ENCODE data around the gene RDX. TPM values are rescaled to one million over a fixed set of nuclear protein-coding genes. Genes with fewer than 3 reads are reported as not detected.

The RDX gene
- total RNA-seq, 1 donor from 2014 or later, result 105 TPM

- no peak for TF ChIP-seq CTCF (IDR thresholded peaks at IDR 0.05)
- no peak overlapping the region for H3K4me3 ChIP-seq
- H3K4me1 ChIP-seq, result no peaks in the 10 kb centered on the region
- no peaks in the 10 kb centered on the region for H3K9me3 ChIP-seq
- no peaks in the 10 kb centered on the region for H3K27me3 ChIP-seq
- peaks cover 6 to 9% of the 10 kb centered on the region in 2 donors for H3K36me3 ChIP-seq
- intact Hi-C loops (cut with DNase I), result loop anchor here (5.0 kb wide), 1 partner anchor 222 kb away; no protein-coding TSS in a partner anchor
- DNase-seq (ENCODE audit: low spot score in 2 of 2), result no peak
- no peak overlapping the region for H3K27ac ChIP-seq
These were observed 126.7 kb downstream of the RDX start for GRCh38 chr11:110169738-110170137.

GRCh38 chr11:110168033-110168803 is 128.2 kb downstream of the RDX start:
- H3K4me1 ChIP-seq, result no peaks in the 10 kb centered on the region
- no peaks in the 10 kb centered on the region for H3K27me3 ChIP-seq
- H3K4me3 ChIP-seq, result no peak overlapping the region
- intact Hi-C loops (cut with DNase I), result no loop called here
- H3K27ac ChIP-seq, result no peak overlapping the region
- no peak for TF ChIP-seq CTCF (IDR thresholded peaks at IDR 0.05)
- H3K9me3 ChIP-seq, result no peaks in the 10 kb centered on the region
- no peak for DNase-seq (ENCODE audit: low spot score in 2 of 2)
- peaks cover 15 to 22% of the 10 kb centered on the region in 2 donors for H3K36me3 ChIP-seq

GRCh38 chr11:110165039-110165925 is 131.1 kb downstream of the RDX start:
- no peak for DNase-seq (ENCODE audit: low spot score in 2 of 2)
- Histone ChIP-seq H3K4me3 (no peak overlapping the region), H3K9me3 (no peaks in the 10 kb centered on the region), H3K27me3 (no peaks in the 10 kb centered on the region), H3K36me3 (peaks cover 24 to 42% of the 10 kb centered on the region in 2 donors), H3K27ac (no peak overlapping the region), H3K4me1 (no peaks in the 10 kb centered on the region)
- TF ChIP-seq CTCF (IDR thresholded peaks at IDR 0.05), result no peak
- intact Hi-C loops (cut with DNase I), result no loop called here

- Histone ChIP-seq H3K36me3 (peaks cover 39 to 55% of the 10 kb centered on the region in 2 donors), H3K27ac (no peak overlapping the region), H3K27me3 (no peaks in the 10 kb centered on the region), H3K9me3 (no peaks in the 10 kb centered on the region), H3K4me3 (no peak overlapping the region), H3K4me1 (no peaks in the 10 kb centered on the region)
- TF ChIP-seq CTCF (IDR thresholded peaks at IDR 0.05), result no peak
- no peak for DNase-seq (ENCODE audit: low spot score in 2 of 2)
- intact Hi-C loops (cut with DNase I), result no loop called here
These were observed 134.2 kb downstream of the RDX start for GRCh38 chr11:110162216-110162615.

- Histone ChIP-seq H3K27me3 (no peaks in the 10 kb centered on the region), H3K9me3 (no peaks in the 10 kb centered on the region), H3K4me1 (no peaks in the 10 kb centered on the region), H3K36me3 (peaks cover 39 to 55% of the 10 kb centered on the region in 2 donors), H3K4me3 (no peak overlapping the region), H3K27ac (no peak overlapping the region)
- TF ChIP-seq CTCF (IDR thresholded peaks at IDR 0.05), result no peak
- DNase-seq (ENCODE audit: low spot score in 2 of 2), result no peak
- intact Hi-C loops (cut with DNase I), result no loop called here
These were observed 135.4 kb downstream of the RDX start for GRCh38 chr11:110161061-110161460.
